Neutrophil (primary cell): ENCODE results near the gene ARL8B.
A peak's percentile ranks its signal among the peaks of the same experiment; 100 is the strongest.

Source experiments
- H3K27ac ChIP-seq: fragments of 200-600 bp; sonication (generic); 2 replicates; pipeline ENCODE4 v1.5.1; 2016; ENCODE audit warnings: mild to moderate bottlenecking, moderate library complexity
- H3K27me3 ChIP-seq: fragments of 200-600 bp; sonication (generic); 2 replicates; pipeline ENCODE4 v1.6.0; 2016; ENCODE audit warnings: mild to moderate bottlenecking
- H3K36me3 ChIP-seq: fragments of 200-600 bp; sonication (generic); 2 replicates; pipeline ENCODE4 v1.5.1; 2017
- H3K4me1 ChIP-seq, 2 experiments: fragments of 200-600 bp in 1 of 2; sonication (generic) in 1 of 2; 1 replicate in 1 of 2; 2 replicates in 1 of 2; pipeline versions ENCODE4 v1.5.1 to v1.6.1; 2013 to 2016; ENCODE audit warnings: low read depth in 1 of 2, low read length in 1 of 2, mild to moderate bottlenecking in 1 of 2, moderate library complexity in 1 of 2; ENCODE audit not compliant: control insufficient read depth in 1 of 2, insufficient read depth in 1 of 2
- H3K4me3 ChIP-seq, 2 experiments: fragments of 200-600 bp in 1 of 2; sonication (generic) in 1 of 2; 1 replicate in 1 of 2; 2 replicates in 1 of 2; pipeline ENCODE4 v1.5.1; 2013 to 2016; ENCODE audit warnings: low read depth in 1 of 2, low read length in 1 of 2, mild to moderate bottlenecking in 1 of 2, moderate library complexity in 1 of 2
- H3K9me3 ChIP-seq: fragments of 200-600 bp; sonication (generic); 2 replicates; pipeline ENCODE4 v1.5.1; 2016
- CTCF ChIP-seq: fragments of 200-600 bp; sonication (generic); IDR thresholded peaks from 2 replicates; pipeline ENCODE4 v1.5.1; 2016; ENCODE audit warnings: antibody characterized with exemption

The ARL8B gene

GRCh38 chr3:5093731-5094130, 28.4 kb upstream of the ARL8B start:
- Histone ChIP-seq H3K4me3 (no peak overlapping the region), H3K27ac (no peak overlapping the region), H3K4me1 (peaks cover 44 to 50% of the 10 kb centered on the region in 2 experiments), H3K9me3 (no peaks in the 10 kb centered on the region), H3K36me3 (no peaks in the 10 kb centered on the region), H3K27me3 (peaks cover 12% of the 10 kb centered on the region)
- no peak for TF ChIP-seq CTCF

- Histone ChIP-seq H3K9me3 (no peaks in the 10 kb centered on the region), H3K27me3 (peaks cover 12% of the 10 kb centered on the region), H3K4me1 (peaks cover 23 to 29% of the 10 kb centered on the region in 2 experiments), H3K4me3 (peak overlapping the region in 1 of 2 experiments; percentile 19), H3K36me3 (no peaks in the 10 kb centered on the region), H3K27ac (no peak overlapping the region)
- TF ChIP-seq CTCF = no peak
These were observed 26.2 kb upstream of the ARL8B start for GRCh38 chr3:5095886-5096285.

GRCh38 chr3:5096336-5097008, 25.6 kb upstream of the ARL8B start:
- no peaks in the 10 kb centered on the region for H3K9me3 ChIP-seq
- no peak for TF ChIP-seq CTCF
- H3K36me3 ChIP-seq = no peaks in the 10 kb centered on the region
- peaks cover 17 to 23% of the 10 kb centered on the region in 2 experiments for H3K4me1 ChIP-seq
- H3K27me3 ChIP-seq = peaks cover 12% of the 10 kb centered on the region
- H3K27ac ChIP-seq = no peak overlapping the region
- H3K4me3 ChIP-seq = no peak overlapping the region

GRCh38 chr3:5098346-5098745, 23.7 kb upstream of the ARL8B start:
- no peak for TF ChIP-seq CTCF

GRCh38 chr3:5102532-5102931, 19.6 kb upstream of the ARL8B start:
- Histone ChIP-seq H3K4me3 (no peak overlapping the region), H3K27ac (no peak overlapping the region), H3K4me1 (no peaks in the 10 kb centered on the region), H3K36me3 (no peaks in the 10 kb centered on the region), H3K27me3 (no peaks in the 10 kb centered on the region), H3K9me3 (no peaks in the 10 kb centered on the region)
- no peak for TF ChIP-seq CTCF

More at GRCh38 chr3:5098346-5098745, 23.7 kb upstream of the ARL8B start:
- Histone ChIP-seq H3K27me3 (peaks cover 12% of the 10 kb centered on the region), H3K36me3 (no peaks in the 10 kb centered on the region), H3K4me1 (peaks cover 4 to 5% of the 10 kb centered on the region in 2 experiments), H3K9me3 (no peaks in the 10 kb centered on the region), H3K27ac (no peak overlapping the region), H3K4me3 (no peak overlapping the region)
